ENCODE data around the gene TENM4.

TENM4 gene

GRCh38 chr11:79390477-79390876, 50.4 kb downstream of the TENM4 start:
- Histone ChIP-seq H3K4me3 (ENCODE audit: extremely low read depth, insufficient read depth, low read length, poor library complexity, severe bottlenecking) (no peak overlapping the region), H3K9me3 (ENCODE audit: control insufficient read depth, low read length) (no peaks in the 10 kb centered on the region), H3K36me3 (ENCODE audit: control insufficient read depth, insufficient read depth, low read length) (no peaks in the 10 kb centered on the region), H3K27ac (ENCODE audit: low read depth, low read length, severe bottlenecking) (no peak overlapping the region), H3K4me1 (ENCODE audit: control insufficient read depth, insufficient read depth, low read length, poor library complexity, severe bottlenecking) (peaks cover 16% of the 10 kb centered on the region)
- 97% methylated on average over 2 of the region's 2 CpGs; no CpG with 5 or more reads in 1 of the 2 experiments for WGBS, 2 experiments (ENCODE audit: insufficient coverage in 2 of 2)

- H3K4me3 ChIP-seq (ENCODE audit: extremely low read depth, insufficient read depth, low read length, poor library complexity, severe bottlenecking): no peak overlapping the region
- H3K4me1 ChIP-seq (ENCODE audit: control insufficient read depth, insufficient read depth, low read length, poor library complexity, severe bottlenecking): no peaks in the 10 kb centered on the region
- H3K27ac ChIP-seq (ENCODE audit: low read depth, low read length, severe bottlenecking): no peak overlapping the region
- H3K36me3 ChIP-seq (ENCODE audit: control insufficient read depth, insufficient read depth, low read length): no peaks in the 10 kb centered on the region
- 85% methylated on average over 2 of the region's 2 CpGs for WGBS, 2 experiments (ENCODE audit: insufficient coverage in 2 of 2)
- H3K9me3 ChIP-seq (ENCODE audit: control insufficient read depth, low read length): no peaks in the 10 kb centered on the region
Observed at GRCh38 chr11:79388201-79388600, 52.6 kb downstream of the TENM4 start.

- WGBS, 2 experiments (ENCODE audit: insufficient coverage in 2 of 2): 86 to 88% methylated on average over 2 to 3 of the region's 3 CpGs
- no peak overlapping the region for H3K27ac ChIP-seq (ENCODE audit: low read depth, low read length, severe bottlenecking)
- no peaks in the 10 kb centered on the region for H3K36me3 ChIP-seq (ENCODE audit: control insufficient read depth, insufficient read depth, low read length)
- no peaks in the 10 kb centered on the region for H3K4me1 ChIP-seq (ENCODE audit: control insufficient read depth, insufficient read depth, low read length, poor library complexity, severe bottlenecking)
- H3K9me3 ChIP-seq (ENCODE audit: control insufficient read depth, low read length): no peaks in the 10 kb centered on the region
- H3K4me3 ChIP-seq (ENCODE audit: extremely low read depth, insufficient read depth, low read length, poor library complexity, severe bottlenecking): no peak overlapping the region
Observed at GRCh38 chr11:79383874-79384273, 57.0 kb downstream of the TENM4 start.

DNA sequence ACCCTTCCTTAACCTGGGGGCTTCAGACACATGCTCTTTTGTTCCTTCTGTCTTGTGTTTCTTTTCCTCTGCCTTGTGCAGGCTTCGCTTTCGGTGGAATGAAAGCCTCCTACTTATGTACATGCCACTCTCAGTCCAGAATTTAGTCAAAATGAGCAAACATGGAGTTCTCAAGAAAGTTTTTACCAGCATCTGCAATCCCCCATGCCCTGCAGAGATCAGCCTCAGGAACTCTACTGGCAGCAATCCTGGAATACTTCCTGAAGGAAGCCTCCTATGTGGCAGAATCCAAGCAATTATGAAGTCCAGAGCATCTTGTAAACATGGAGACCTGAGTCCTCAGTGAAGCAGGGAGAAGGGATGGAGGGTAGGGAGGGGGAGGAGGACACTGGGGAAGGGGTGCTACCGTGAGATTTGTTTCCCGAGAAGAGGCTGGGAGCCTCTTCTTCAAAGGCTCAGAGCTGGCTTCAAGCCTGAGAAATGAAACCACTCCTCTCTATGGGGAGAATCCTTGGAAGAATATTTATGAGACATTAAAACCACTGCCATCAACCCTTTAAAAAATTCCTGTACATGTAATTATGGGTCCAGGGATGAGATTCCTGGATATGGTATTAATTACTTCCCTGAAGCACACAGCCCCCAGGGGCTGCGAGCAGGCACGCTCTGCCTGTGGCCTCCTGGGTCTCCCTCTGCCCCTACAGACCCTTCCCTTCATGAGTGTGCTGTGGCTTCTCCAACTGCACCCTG, 58.4 kb downstream of the TENM4 start:
- Histone ChIP-seq H3K9me3 (ENCODE audit: control insufficient read depth, low read length) (no peaks in the 10 kb centered on the region), H3K4me3 (ENCODE audit: extremely low read depth, insufficient read depth, low read length, poor library complexity, severe bottlenecking) (no peak overlapping the region), H3K27ac (ENCODE audit: low read depth, low read length, severe bottlenecking) (no peak overlapping the region), H3K4me1 (ENCODE audit: control insufficient read depth, insufficient read depth, low read length, poor library complexity, severe bottlenecking) (no peaks in the 10 kb centered on the region), H3K36me3 (ENCODE audit: control insufficient read depth, insufficient read depth, low read length) (no peaks in the 10 kb centered on the region)
- 73 to 79% methylated on average over 3 to 5 of the region's 6 CpGs for WGBS, 2 experiments (ENCODE audit: insufficient coverage in 2 of 2)

GRCh38 chr11:79381036-79381435, 59.8 kb downstream of the TENM4 start:
- Histone ChIP-seq H3K36me3 (ENCODE audit: control insufficient read depth, insufficient read depth, low read length) (no peaks in the 10 kb centered on the region), H3K4me1 (ENCODE audit: control insufficient read depth, insufficient read depth, low read length, poor library complexity, severe bottlenecking) (peaks cover under 1% of the 10 kb centered on the region), H3K9me3 (ENCODE audit: control insufficient read depth, low read length) (no peaks in the 10 kb centered on the region), H3K4me3 (ENCODE audit: extremely low read depth, insufficient read depth, low read length, poor library complexity, severe bottlenecking) (no peak overlapping the region), H3K27ac (ENCODE audit: low read depth, low read length, severe bottlenecking) (no peak overlapping the region)
- 67 to 76% methylated on average over 3 of the region's 3 CpGs for WGBS, 2 experiments (ENCODE audit: insufficient coverage in 2 of 2)

DNA sequence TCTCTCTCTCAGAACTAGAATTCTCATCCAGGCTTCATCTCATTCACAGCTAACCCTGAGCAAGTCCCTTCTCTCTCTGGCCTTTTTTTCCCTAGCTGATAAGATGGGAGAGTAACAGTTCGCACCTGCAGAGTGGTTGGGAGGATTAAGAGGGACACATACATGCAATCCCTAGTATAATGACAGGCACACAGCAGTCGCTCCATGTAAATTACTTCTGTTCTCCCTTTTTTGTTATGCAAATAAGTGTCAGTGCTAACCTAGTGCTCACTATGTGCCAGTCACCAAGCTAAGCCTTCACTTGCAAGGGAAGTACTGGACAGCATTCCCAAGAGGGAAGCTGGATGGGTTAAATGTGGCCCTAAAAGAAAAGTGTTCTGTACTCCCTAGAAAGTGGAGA, 63.4 kb downstream of the TENM4 start:
- Histone ChIP-seq H3K9me3 (ENCODE audit: control insufficient read depth, low read length) (no peaks in the 10 kb centered on the region), H3K4me1 (ENCODE audit: control insufficient read depth, insufficient read depth, low read length, poor library complexity, severe bottlenecking) (peaks cover 4% of the 10 kb centered on the region), H3K36me3 (ENCODE audit: control insufficient read depth, insufficient read depth, low read length) (no peaks in the 10 kb centered on the region), H3K27ac (ENCODE audit: low read depth, low read length, severe bottlenecking) (no peak overlapping the region), H3K4me3 (ENCODE audit: extremely low read depth, insufficient read depth, low read length, poor library complexity, severe bottlenecking) (no peak overlapping the region)
- WGBS, 2 experiments (ENCODE audit: insufficient coverage in 2 of 2): 50% methylated on average over 1 of the region's 2 CpGs; no CpG with 5 or more reads in 1 of the 2 experiments

DNA sequence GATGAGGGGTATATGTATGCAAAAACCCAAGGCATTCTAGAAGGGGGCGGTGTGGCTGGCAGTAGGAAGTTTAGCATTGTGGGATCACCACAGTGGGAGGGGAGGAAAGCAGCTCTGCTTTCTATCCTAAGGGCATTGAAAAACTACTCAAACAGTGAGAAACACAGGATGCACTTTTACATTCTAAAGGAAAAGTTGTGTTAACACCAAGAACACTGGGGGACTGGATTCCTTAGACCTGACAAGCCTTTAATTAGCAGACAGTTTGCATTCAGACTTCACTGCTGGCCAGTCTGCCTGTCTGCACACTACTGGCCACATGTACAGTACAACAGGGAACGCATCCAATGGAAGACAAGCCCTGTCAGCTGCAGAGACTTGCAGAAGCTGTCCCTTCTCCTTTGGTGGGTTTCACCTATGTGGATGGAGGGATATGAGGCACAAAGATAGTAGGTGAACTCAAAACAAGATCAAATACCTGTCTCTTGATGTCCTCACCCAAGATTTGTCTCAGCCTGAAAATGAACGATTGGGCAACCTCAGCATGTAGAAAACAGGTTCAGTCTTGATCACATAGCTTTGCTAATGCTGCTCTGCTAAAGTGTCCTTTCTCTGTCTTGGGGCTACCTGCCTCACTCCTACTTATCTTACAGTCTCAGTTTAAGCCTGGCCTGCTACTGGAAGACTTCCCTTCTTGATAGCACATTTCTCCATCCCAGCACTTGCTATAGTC, 64.8 kb downstream of the TENM4 start:
- H3K4me3 ChIP-seq (ENCODE audit: extremely low read depth, insufficient read depth, low read length, poor library complexity, severe bottlenecking): no peak overlapping the region
- H3K27ac ChIP-seq (ENCODE audit: low read depth, low read length, severe bottlenecking): no peak overlapping the region
- WGBS, 2 experiments (ENCODE audit: insufficient coverage in 2 of 2): 46 to 65% methylated on average over 2 to 3 of the region's 3 CpGs
- H3K4me1 ChIP-seq (ENCODE audit: control insufficient read depth, insufficient read depth, low read length, poor library complexity, severe bottlenecking): peaks cover 4% of the 10 kb centered on the region
- no peaks in the 10 kb centered on the region for H3K9me3 ChIP-seq (ENCODE audit: control insufficient read depth, low read length)
- H3K36me3 ChIP-seq (ENCODE audit: control insufficient read depth, insufficient read depth, low read length): no peaks in the 10 kb centered on the region

- Histone ChIP-seq H3K4me3 (ENCODE audit: extremely low read depth, insufficient read depth, low read length, poor library complexity, severe bottlenecking) (no peak overlapping the region), H3K4me1 (ENCODE audit: control insufficient read depth, insufficient read depth, low read length, poor library complexity, severe bottlenecking) (peaks cover 4% of the 10 kb centered on the region), H3K27ac (ENCODE audit: low read depth, low read length, severe bottlenecking) (no peak overlapping the region), H3K9me3 (ENCODE audit: control insufficient read depth, low read length) (no peaks in the 10 kb centered on the region), H3K36me3 (ENCODE audit: control insufficient read depth, insufficient read depth, low read length) (no peaks in the 10 kb centered on the region)
- WGBS, 2 experiments (ENCODE audit: insufficient coverage in 2 of 2): 42 to 48% methylated on average over 7 of the region's 7 CpGs
Observed at GRCh38 chr11:79374727-79375126, 66.1 kb downstream of the TENM4 start.

GRCh38 chr11:79371724-79372123, 69.1 kb downstream of the TENM4 start:
- no peak overlapping the region for H3K4me3 ChIP-seq (ENCODE audit: extremely low read depth, insufficient read depth, low read length, poor library complexity, severe bottlenecking)
- H3K9me3 ChIP-seq (ENCODE audit: control insufficient read depth, low read length): no peaks in the 10 kb centered on the region
- H3K36me3 ChIP-seq (ENCODE audit: control insufficient read depth, insufficient read depth, low read length): no peaks in the 10 kb centered on the region
- peaks cover 4% of the 10 kb centered on the region for H3K4me1 ChIP-seq (ENCODE audit: control insufficient read depth, insufficient read depth, low read length, poor library complexity, severe bottlenecking)
- no peak overlapping the region for H3K27ac ChIP-seq (ENCODE audit: low read depth, low read length, severe bottlenecking)
- 33 to 57% methylated on average over 1 of the region's 2 CpGs for WGBS, 2 experiments (ENCODE audit: insufficient coverage in 2 of 2)

DNA sequence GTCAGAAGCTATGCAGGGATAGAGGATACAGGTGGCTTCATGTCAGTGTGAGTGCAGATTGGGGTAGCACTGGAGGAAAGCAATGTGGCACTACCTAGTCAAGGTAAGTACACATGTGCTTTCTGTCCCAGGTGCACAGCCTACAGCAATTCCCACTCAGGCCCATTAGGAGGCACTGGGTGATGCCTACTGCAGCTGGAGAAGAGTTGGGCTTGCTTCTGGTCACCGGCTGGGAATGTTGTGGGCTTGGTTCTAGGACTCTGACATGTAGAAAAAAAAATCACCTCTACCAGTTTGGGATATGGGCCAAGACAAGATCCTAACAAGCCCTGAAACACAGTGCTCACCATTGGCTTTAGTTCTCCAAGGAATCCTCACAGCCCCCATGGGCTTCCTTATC, 69.7 kb downstream of the TENM4 start:
- Histone ChIP-seq H3K27ac (ENCODE audit: low read depth, low read length, severe bottlenecking) (no peak overlapping the region), H3K9me3 (ENCODE audit: control insufficient read depth, low read length) (no peaks in the 10 kb centered on the region), H3K4me3 (ENCODE audit: extremely low read depth, insufficient read depth, low read length, poor library complexity, severe bottlenecking) (no peak overlapping the region), H3K36me3 (ENCODE audit: control insufficient read depth, insufficient read depth, low read length) (no peaks in the 10 kb centered on the region), H3K4me1 (ENCODE audit: control insufficient read depth, insufficient read depth, low read length, poor library complexity, severe bottlenecking) (peaks cover 4% of the 10 kb centered on the region)
- WGBS, 2 experiments (ENCODE audit: insufficient coverage in 2 of 2): 60 to 80% methylated on average over 1 of the region's 1 CpG

DNA sequence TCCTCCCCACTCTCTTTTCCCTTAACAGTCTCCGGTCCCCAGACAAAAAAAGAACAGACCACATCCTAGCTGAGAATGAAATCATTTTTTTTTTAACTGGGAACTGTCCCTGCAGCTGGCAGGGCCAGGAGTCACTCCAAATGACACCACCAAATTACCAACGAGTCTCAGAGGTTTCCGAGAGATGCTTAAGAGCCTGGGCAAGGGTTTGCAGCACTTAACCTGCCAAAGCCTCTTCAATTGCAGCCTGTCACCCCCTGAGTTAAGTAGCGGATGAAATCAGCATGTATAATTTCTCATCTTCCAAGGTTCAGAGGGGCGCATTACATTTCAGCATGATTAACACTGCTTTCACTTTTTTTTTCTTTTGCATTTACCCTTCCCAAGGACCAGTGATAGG, 71.8 kb downstream of the TENM4 start:
- no peak overlapping the region for H3K27ac ChIP-seq (ENCODE audit: low read depth, low read length, severe bottlenecking)
- H3K4me1 ChIP-seq (ENCODE audit: control insufficient read depth, insufficient read depth, low read length, poor library complexity, severe bottlenecking): no peaks in the 10 kb centered on the region
- WGBS, 2 experiments (ENCODE audit: insufficient coverage in 2 of 2): 93 to 100% methylated on average over 4 to 5 of the region's 5 CpGs

More for the DNA sequence above, 71.8 kb downstream of the TENM4 start:
- Histone ChIP-seq H3K36me3 (ENCODE audit: control insufficient read depth, insufficient read depth, low read length) (no peaks in the 10 kb centered on the region), H3K4me3 (ENCODE audit: extremely low read depth, insufficient read depth, low read length, poor library complexity, severe bottlenecking) (no peak overlapping the region), H3K9me3 (ENCODE audit: control insufficient read depth, low read length) (no peaks in the 10 kb centered on the region)
